ES-I3 (cell line): ENCODE data around the gene POTEJ.
"Not testable (repeated sequence)": the region's sequence is repeated elsewhere in the genome, so short reads cannot be mapped to it uniquely, and the experiment has no call there.

ENCODE experiments used
- H3K36me3 ChIP-seq: 2 replicates; pipeline ENCODE4 v1.6.1; 2013; ENCODE audit warnings: mild to moderate bottlenecking, low read length, control low read depth, moderate library complexity; ENCODE audit not compliant: insufficient read depth
- H3K4me1 ChIP-seq: 2 replicates; pipeline ENCODE4 v1.6.1; 2013; ENCODE audit warnings: mild to moderate bottlenecking, control low read depth, low read length; ENCODE audit not compliant: insufficient read depth
- H3K9ac ChIP-seq: 2 replicates; pipeline ENCODE4 v1.6.1; 2013; ENCODE audit warnings: low read depth, mild to moderate bottlenecking, low read length, moderate library complexity
- H3K9me3 ChIP-seq: 2 replicates; pipeline ENCODE4 v1.6.1; 2013; ENCODE audit warnings: mild to moderate bottlenecking, low read length, moderate library complexity; ENCODE audit not compliant: control insufficient read depth, insufficient read depth

POTEJ gene

DNA sequence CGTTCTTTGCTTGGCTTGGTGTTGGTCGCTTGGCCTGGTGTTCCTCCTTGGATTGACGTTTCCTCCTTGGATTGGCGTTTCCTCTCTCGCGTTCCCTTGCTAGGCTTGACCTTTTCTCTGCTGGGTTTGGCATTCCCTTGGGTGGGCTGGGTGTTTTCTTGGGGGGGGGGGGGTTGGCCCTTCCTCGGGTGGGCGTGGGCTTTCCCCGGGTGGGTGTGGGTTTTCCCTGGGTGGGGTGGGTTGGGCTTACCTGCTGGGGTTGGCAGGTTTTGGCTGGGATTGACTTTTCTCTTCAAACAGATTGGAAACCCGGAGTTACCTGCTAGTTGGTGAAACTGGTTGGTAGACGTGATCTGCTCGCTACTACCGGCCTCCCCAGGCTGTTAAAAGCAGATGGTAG is at the start of gene POTEJ:
POTEJ (plus strand) TSS at position 301 of the 400 bp plus-strand sequence; CDS start at position 394, 93 bp downstream.
- not testable (repeated sequence) for H3K36me3 ChIP-seq, H3K9ac ChIP-seq, H3K4me1 ChIP-seq, H3K9me3 ChIP-seq

DNA sequence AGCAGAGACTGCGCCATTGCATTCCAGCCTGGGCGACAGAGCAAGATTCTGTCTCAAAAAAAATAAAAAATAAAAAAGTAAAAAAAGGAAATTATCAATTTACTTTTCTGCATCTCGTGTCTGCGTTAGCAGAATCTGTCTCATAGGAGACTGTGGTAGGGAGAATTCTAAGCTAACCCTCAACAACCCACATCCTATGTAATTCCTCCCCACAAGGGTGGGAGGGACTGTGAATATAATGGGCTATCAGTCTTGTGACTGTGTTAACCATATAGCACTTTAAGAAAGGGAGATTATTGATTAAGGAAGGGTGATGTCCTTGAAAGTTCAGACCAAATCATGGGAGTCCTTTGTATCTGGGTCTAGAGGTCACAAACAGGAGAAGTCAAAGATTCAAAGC is 45.1 kb upstream of the POTEJ start:
- H3K9me3 ChIP-seq, H3K36me3 ChIP-seq, H3K9ac ChIP-seq, H3K4me1 ChIP-seq: not testable (repeated sequence)

DNA sequence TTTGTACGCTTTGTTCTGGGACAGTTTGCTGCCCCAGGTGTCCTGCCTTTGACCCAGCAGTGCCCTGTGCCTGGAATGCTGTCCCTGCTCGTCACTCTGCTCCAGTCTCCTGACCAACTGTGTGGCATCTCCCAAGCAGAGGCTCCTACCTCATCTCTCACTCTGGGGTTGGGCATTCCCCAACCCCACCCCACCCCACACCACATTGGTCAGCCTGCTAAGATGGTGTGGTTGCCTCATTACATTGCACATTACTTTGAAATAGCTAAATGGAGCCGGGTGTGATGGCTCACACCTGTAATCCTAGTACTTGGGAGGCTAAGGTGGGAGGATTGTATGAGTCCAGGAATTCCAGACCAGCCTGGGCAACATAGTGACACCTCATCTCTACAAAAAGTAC is 39.3 kb upstream of the POTEJ start:
- not testable (repeated sequence) for H3K4me1 ChIP-seq, H3K9ac ChIP-seq, H3K9me3 ChIP-seq, H3K36me3 ChIP-seq

DNA sequence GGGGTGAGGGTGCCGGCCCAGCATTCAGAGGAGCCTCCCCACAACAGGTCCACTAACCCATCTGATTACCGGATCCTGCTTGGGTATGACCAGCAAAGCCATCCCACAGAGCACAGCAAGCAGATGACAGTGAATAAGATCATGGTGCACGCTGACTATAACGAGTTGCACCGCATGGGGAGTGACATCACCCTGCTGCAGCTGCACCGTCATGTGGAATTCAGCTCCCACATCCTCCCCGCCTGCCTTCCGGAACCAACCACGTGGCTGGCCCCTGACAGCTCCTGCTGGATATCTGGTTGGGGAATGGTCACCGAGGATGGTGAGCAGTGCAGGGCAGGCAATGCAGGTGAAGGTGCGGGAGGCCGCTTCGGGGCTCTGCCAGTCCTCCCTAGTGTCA is 37.0 kb upstream of the POTEJ start:
- H3K4me1 ChIP-seq, H3K9ac ChIP-seq, H3K36me3 ChIP-seq, H3K9me3 ChIP-seq: not testable (repeated sequence)

DNA sequence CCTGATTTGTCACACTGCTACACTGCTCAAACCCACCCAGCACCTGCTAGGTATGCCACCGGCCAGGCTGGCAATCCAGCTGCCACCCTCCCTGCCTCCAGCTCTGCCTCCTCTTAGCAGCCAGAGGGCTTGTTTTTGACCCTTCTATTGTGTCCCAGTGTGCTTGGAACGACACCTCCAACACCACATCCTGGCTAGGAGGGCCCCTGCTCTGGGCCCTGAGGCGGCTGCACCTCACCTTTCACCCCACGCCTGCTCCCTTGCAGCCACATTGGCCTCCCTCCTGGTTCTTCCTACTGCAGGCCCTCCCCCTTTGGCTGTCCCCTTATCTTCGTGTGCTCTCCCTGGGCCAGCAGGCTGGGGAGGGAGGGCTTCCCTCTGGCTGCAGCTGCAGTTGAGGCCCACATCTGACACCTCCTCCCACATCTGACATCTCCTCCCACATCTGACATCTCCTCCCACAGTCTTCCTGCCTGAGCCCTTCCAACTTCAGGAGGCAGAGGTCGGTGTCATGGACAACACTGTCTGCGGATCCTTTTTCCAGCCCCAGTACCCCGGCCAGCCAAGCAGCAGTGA is 34.9 kb upstream of the POTEJ start:
- not testable (repeated sequence) for H3K36me3 ChIP-seq, H3K4me1 ChIP-seq, H3K9me3 ChIP-seq, H3K9ac ChIP-seq

DNA sequence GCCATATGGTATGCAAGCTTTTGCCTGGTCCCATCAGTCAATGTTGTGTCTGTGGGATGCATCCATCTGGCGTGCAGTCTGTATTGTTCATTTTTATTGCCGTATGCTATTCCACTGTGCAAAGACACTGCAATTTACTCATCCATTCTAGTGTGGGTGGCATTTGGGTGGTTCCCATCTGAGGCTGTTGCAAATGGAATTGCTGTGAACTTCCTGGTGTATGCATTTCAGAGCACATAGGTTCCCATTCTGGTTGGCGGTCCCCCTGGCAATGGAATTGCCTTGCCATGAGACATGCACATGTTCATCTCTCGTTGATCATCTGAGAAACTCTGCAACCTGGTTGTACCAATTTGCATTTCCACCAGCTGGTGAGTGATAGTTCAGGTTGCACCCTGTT is 33.7 kb upstream of the POTEJ start:
- not testable (repeated sequence) for H3K9me3 ChIP-seq, H3K36me3 ChIP-seq, H3K9ac ChIP-seq, H3K4me1 ChIP-seq

DNA sequence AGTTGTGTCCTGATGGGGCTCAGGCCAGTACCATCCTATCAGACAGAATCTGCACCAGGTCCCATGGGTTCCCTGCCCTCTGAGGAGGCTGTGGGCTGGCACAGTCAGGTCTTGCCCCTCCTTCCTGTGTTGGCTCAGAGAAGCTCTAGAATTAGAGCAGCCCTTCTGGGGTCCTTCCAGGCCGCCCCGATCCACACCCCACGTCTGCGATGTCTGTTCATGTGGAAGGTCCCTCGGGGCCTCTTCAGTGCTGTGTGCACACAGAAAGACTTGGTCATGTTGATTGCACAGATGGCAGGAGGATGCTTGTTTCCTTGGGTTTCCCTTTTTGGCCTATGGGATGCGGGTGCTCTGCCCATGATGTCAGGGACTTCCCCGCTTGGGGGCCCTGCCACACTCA is 32.1 kb upstream of the POTEJ start:
- H3K4me1 ChIP-seq, H3K36me3 ChIP-seq, H3K9ac ChIP-seq, H3K9me3 ChIP-seq: not testable (repeated sequence)

DNA sequence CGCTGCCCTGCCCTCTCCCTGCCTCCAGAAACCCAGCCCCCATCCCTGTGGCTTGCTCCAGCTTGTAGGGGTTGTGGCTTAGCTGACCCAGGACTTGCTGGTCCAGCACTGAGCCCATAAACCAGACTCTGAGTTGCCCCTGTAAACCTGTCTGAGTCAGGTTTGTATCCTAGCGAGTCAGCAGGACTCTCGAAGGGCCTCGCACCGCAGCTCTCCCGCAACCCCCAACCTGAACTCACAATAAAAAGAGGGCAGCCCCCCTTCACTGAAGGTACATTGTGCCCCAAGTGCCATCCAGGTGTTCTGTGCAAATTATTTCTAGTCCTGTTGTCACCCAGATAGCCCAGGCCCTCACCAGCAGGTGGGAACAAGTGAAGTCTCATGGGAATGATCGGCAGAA is 29.7 kb upstream of the POTEJ start:
- not testable (repeated sequence) for H3K9me3 ChIP-seq

DNA sequence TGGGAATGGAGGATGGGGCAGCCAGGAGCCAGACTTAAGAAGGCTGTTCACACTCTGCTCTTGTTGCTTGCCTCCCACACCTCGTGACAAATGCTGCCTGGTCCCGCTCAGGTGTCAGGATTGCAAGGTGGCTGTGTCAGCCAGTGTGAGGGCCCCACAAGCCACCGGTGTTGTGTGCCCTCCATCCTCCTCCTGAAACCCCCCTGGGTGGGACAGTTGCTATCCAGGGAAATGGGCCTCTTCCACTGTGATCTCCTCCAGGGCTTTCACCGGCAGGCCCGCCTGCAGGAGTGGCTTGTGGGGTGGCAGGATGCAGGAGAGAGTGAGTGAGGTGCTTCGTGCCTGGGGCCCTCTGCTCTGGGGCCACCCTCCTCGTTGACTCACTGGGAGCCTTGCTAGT is 28.3 kb upstream of the POTEJ start:
- H3K9me3 ChIP-seq, H3K36me3 ChIP-seq, H3K9ac ChIP-seq, H3K4me1 ChIP-seq: not testable (repeated sequence)

More for the DNA sequence above, 29.7 kb upstream of the POTEJ start:
- not testable (repeated sequence) for H3K36me3 ChIP-seq, H3K4me1 ChIP-seq, H3K9ac ChIP-seq

DNA sequence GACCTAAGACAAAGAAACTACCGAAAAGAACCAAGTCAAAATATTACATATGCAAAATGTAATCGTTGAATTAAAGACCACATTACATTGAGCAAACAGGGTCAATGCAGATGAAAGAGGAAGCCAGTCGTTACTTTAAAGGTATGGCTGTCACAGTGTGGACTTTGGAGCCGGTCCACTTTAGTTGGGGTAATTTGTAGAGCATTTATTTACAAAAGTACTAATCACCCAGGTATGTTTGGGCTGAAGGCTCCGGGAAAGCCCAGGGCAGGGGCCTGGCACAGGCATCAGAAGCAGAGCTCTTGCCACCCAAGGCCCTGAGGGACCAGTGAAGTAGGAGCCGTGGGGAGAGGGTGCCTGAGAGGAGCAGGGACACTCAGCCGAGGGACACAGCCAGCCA is 27.7 kb upstream of the POTEJ start:
- not testable (repeated sequence) for H3K4me1 ChIP-seq, H3K9me3 ChIP-seq, H3K36me3 ChIP-seq, H3K9ac ChIP-seq

DNA sequence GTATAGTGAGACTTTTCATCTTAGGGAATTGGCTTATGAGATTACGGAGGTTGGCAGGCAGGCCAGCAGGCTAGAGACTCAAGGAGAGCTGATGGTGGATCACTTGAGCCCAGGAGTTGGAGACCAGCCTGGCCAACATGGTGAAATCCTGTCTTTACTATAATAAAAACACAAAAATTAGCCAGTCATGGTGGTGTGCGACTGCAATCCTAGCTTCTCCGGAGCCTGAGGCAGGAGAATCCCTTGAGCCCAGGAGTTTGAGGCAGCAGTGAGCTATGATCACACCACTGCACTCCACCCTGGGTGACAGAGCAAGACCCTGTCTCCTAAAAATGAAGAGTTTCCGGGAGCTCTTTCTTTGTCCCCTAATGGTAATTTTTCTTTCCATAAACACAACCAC is 26.5 kb upstream of the POTEJ start:
- H3K9ac ChIP-seq, H3K9me3 ChIP-seq, H3K4me1 ChIP-seq, H3K36me3 ChIP-seq: not testable (repeated sequence)

DNA sequence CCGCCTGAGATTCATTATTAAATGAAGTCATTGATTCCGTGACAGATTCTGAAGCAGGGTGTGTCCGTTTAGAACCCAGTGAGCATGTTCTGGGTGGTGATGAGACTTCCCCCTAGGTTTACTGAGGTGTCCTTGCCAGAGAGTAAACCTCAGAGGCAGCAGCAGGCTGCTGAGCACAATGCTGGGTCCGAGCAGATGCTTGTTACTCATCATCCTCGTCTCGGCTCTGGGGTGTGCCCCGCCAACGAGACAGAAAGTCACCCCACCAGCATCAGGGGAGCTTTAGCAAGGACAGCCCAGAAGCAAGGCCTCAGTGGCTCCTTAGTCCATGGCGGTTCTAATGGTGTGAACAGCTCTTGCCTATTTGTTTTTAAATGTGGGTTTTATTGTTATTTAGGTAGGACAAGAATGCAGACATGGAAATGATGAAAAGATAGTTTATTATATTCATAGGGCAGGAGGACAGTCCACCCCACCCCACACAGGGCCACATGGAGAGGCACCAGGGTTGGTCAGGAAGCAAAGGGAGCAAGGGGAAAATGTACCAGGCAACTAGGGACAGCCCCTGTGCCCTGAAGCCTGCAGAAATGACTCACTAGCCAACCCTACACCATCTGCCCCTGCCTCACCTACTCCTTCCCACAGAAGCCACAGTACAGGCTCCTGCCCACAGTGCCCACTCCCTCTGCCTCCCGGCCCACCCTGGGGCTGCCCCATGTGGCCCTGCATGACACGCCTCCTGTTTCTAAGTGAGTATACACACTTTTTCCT is 22.4 kb upstream of the POTEJ start:
- H3K9ac ChIP-seq, H3K4me1 ChIP-seq, H3K36me3 ChIP-seq, H3K9me3 ChIP-seq: not testable (repeated sequence)

DNA sequence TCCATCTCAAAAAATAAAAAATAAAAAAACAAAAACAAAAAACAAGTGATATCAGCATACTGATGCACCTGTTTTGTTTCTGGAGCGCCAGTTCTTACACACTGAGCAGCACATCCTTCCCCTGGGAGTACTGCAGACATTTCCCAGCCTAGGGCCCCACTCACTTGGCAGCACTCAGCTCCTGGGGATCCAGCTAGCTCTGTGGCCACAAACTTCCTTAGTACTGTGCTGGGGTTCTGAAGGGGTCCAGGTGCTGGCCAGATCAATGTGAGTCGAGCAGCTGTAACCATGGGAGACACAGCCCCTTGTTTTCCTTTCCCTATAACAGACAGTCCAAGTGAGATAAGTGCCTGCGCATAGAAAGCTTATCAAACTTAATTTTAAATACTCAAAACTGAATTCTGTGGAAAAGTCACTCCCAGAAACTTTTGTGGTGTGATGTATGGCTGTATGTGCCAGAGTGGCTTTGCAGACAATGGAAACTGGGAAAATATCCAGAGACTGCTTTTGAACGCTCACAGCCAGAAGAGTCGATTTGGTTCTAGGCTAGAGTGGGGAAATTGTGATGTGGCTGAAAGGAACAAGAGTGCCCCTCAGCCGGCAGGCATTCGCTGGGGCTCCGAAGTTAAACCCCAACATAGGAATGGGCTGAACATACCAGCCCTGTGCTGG is 20.9 kb upstream of the POTEJ start:
- not testable (repeated sequence) for H3K4me1 ChIP-seq, H3K9me3 ChIP-seq, H3K36me3 ChIP-seq, H3K9ac ChIP-seq

DNA sequence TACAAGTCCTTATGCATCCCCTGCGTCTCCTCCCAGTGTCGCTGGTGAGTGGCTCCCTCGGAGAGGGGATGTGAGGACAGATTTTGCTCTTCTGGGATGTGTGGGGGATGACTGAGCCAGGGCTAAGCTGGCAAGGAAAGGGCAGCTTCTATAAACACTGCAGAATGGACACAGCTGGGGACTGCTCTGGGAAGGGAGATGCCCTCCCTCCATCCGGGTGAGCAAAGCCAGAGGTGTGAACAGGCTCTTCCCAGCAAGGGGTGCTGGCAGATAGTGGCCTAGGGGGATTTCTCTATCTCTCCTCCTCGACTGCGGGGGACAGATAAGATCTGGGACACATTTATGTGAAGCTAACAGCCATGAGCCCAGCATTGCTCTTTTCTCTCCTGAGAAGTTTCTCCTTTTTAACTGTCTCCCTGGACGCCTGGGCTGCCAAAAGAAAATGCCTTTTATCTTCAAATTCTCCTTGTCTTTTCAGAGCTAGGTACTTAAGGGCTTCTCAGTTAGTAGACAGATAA is 20.3 kb upstream of the POTEJ start:
- H3K9me3 ChIP-seq, H3K4me1 ChIP-seq, H3K9ac ChIP-seq, H3K36me3 ChIP-seq: not testable (repeated sequence)

DNA sequence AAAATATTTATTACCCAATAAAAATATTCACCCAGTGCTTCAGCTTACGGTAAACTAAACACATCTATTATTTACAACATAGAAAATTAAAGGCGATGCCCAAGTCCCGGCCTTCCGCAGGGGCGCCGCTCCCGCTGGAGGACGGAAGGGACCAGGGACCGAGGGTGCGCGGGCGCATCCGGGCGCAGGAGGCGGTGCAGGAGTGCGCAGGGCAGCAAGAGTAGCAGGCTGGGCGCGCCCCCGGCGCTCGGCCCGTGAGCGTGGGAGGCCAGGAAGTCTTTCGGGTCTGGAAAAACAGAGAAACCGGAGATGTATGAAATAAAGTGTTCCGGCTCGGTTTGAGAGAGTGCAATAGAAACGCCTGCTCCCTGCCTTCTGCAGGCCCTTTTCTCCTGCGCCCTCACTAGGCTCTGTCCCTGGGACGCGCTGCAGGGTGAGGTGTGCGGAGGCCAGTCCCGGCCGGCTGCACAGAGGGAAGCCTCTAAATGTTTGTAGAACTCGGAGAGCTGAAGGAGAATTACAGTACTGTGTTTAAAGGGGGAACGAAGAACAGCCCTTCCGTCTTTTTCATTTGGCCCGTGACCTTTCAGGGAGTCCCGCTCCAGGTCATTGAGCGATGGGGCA is 18.3 kb upstream of the POTEJ start:
- H3K36me3 ChIP-seq, H3K4me1 ChIP-seq, H3K9ac ChIP-seq, H3K9me3 ChIP-seq: not testable (repeated sequence)
